Gastrocnemius medialis (tissue), 4 donors: ENCODE results near the gene UBE3B. TPM values are rescaled to one million over a fixed set of nuclear protein-coding genes. Genes with fewer than 3 reads are reported as not detected.

Source experiments
- ATAC-seq, 2 donors: fragments of 150-250 bp; one replicate each; pipeline ENCODE4 v1.9.1; 2016
- DNase-seq, 2 donors: peaks; one replicate each; pipeline ENCODE4 v3.0.0-alpha.2; 2019
- H3K27ac ChIP-seq, 4 donors: fragments of 200-600 bp; sonication (generic); 1 replicate in 1 of 4; 2 replicates in 3 of 4; pipeline ENCODE4 v1.5.1; 2016 to 2018; ENCODE audit warnings: mild to moderate bottlenecking in 2 of 4, moderate library complexity in 1 of 4
- H3K27me3 ChIP-seq, 3 donors: fragments of 200-600 bp; sonication (generic) in 2 of 3; 1 replicate in 1 of 3; 2 replicates in 2 of 3; pipeline versions ENCODE4 v1.5.1 to v1.6.0; 2016 to 2019; ENCODE audit warnings: mild to moderate bottlenecking in 1 of 3, moderate library complexity in 1 of 3
- H3K36me3 ChIP-seq, 2 donors: fragments of 200-600 bp; sonication (generic) in 1 of 2; one replicate each; pipeline ENCODE4 v1.5.1; 2017 to 2018
- H3K4me1 ChIP-seq, 2 donors: fragments of 200-600 bp; sonication (generic) in 1 of 2; one replicate each; pipeline ENCODE4 v1.5.1; 2016 to 2017; ENCODE audit warnings: mild to moderate bottlenecking in 2 of 2
- H3K4me3 ChIP-seq, 4 donors: fragments of 200-600 bp; sonication (generic) in 3 of 4; 1 replicate in 1 of 4; 2 replicates in 3 of 4; pipeline ENCODE4 v1.5.1; 2016 to 2019; ENCODE audit warnings: mild to moderate bottlenecking in 2 of 4
- H3K9me3 ChIP-seq, 3 donors: fragments of 200-600 bp; sonication (generic) in 2 of 3; 1 replicate in 1 of 3; 2 replicates in 2 of 3; pipeline ENCODE4 v1.5.1; 2016 to 2019
- POLR2A ChIP-seq, 2 donors: fragments of 450-650 bp; IDR thresholded peaks; one replicate each; pipeline ENCODE4 v1.6.1; 2017; ENCODE audit warnings: antibody characterized with exemption in 2 of 2, mild to moderate bottlenecking in 2 of 2, moderate library complexity in 2 of 2
- in situ Hi-C, 4 donors: fragments of 200-750 bp; cut with MboI; loops; one replicate each; pipeline versions ENCODE4 v1.15.0 to v1.8.0; 2017; ENCODE audit warnings: low sequenced_read_pairs in 4 of 4
- intact Hi-C: fragments of 100-400 bp; cut with DNase I; formaldehyde crosslinking; loops from one replicate; pipeline ENCODE4 v1.15.1; 2023; ENCODE audit warnings: low total_unique reads
- total RNA-seq, 4 donors: library from RNA; depleted of rRNA; stranded (reverse); fragments of >200 nt; gene quantifications; one replicate each; pipeline versions ENCODE4 v1.1.0 to v1.2.3, GENCODE V29; 2016
- TF ChIP-seq, protein P1 (sequence below), 5 experiments: fragments of 450-650 bp in 3 of 5; fragments of 200-600 bp in 2 of 5; sonication (generic) in 2 of 5; IDR thresholded peaks in 4 of 5; conservative IDR thresholded peaks in 1 of 5; 1 replicate in 4 of 5; 2 replicates in 1 of 5; pipeline ENCODE4 v1.5.1; 2016 to 2019; ENCODE audit warnings: antibody characterized with exemption in 5 of 5, mild to moderate bottlenecking in 3 of 5, moderate library complexity in 3 of 5

The UBE3B gene
- total RNA-seq, 4 donors from 2014 or later: 44.8 to 58.2 (median 55.9) TPM

DNA sequence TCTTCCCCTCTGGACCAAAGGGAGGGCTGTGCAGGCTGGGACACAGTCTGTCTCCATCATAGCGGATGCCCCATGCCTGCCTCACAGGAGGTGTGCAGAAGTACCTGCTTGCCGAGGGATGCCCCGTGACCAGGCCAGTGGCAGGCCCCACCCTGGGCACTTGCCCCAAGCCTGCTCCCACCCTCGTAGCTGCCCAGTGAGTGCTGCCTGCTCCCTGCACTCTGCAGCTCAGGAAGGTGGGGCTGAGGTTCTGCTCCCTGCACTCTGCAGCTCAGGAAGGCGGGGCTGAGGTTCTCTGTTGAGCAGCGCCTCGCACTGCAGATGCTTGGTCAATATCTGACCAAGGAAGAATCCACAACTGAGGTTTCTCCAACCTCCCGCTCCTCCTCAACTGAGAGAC is 89.0 kb downstream of the UBE3B start:
- Histone ChIP-seq H3K4me3 (no peak overlapping the region), H3K9me3 (no peaks in the 10 kb centered on the region), H3K27ac (no peak overlapping the region), H3K4me1 (no peaks in the 10 kb centered on the region), H3K27me3 (no peaks in the 10 kb centered on the region), H3K36me3 (peaks cover 0 to 53% of the 10 kb centered on the region in 2 donors)
- no peak for DNase-seq
- TF ChIP-seq, protein P1, sequence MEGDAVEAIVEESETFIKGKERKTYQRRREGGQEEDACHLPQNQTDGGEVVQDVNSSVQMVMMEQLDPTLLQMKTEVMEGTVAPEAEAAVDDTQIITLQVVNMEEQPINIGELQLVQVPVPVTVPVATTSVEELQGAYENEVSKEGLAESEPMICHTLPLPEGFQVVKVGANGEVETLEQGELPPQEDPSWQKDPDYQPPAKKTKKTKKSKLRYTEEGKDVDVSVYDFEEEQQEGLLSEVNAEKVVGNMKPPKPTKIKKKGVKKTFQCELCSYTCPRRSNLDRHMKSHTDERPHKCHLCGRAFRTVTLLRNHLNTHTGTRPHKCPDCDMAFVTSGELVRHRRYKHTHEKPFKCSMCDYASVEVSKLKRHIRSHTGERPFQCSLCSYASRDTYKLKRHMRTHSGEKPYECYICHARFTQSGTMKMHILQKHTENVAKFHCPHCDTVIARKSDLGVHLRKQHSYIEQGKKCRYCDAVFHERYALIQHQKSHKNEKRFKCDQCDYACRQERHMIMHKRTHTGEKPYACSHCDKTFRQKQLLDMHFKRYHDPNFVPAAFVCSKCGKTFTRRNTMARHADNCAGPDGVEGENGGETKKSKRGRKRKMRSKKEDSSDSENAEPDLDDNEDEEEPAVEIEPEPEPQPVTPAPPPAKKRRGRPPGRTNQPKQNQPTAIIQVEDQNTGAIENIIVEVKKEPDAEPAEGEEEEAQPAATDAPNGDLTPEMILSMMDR (IDR thresholded peaks at IDR 0.05 in 4 of 5, conservative IDR thresholded peaks at IDR 0.05 in 1 of 5): no peak
- no peak for TF ChIP-seq POLR2A (IDR thresholded peaks at IDR 0.05)
- in situ Hi-C loops (no loop called here), intact Hi-C loops (no loop called here)
- ATAC-seq: no peak

DNA sequence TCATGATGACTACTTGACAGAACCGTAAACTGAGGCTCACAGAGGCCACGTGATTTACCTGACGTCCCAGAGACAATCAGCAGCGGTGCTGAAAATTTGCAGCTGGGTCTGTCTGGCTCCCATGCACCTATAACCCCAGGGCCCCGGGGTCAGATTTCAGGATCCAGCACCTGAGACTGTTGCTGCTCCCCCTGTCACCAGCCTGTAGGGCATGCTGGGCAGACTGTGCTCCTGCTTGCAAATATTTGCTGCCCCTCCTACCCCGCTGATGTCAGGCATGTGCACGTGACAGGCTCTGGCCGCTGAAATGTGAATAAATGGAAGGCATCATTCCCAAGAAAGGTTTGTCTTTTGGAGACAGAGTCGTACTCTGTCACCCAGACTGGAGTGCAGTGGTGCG is 89.9 kb downstream of the UBE3B start:
- in situ Hi-C loops (no loop called here), intact Hi-C loops (no loop called here)
- H3K4me3 ChIP-seq: no peak overlapping the region
- ATAC-seq (no peak), DNase-seq (no peak)
- no peaks in the 10 kb centered on the region for H3K9me3 ChIP-seq
- peaks cover 0 to 48% of the 10 kb centered on the region in 2 donors for H3K36me3 ChIP-seq
- TF ChIP-seq, protein P1 (IDR thresholded peaks at IDR 0.05 in 4 of 5, conservative IDR thresholded peaks at IDR 0.05 in 1 of 5): no peak
- no peak for TF ChIP-seq POLR2A (IDR thresholded peaks at IDR 0.05)
- no peaks in the 10 kb centered on the region for H3K27me3 ChIP-seq
- no peak overlapping the region for H3K27ac ChIP-seq
- no peaks in the 10 kb centered on the region for H3K4me1 ChIP-seq

DNA sequence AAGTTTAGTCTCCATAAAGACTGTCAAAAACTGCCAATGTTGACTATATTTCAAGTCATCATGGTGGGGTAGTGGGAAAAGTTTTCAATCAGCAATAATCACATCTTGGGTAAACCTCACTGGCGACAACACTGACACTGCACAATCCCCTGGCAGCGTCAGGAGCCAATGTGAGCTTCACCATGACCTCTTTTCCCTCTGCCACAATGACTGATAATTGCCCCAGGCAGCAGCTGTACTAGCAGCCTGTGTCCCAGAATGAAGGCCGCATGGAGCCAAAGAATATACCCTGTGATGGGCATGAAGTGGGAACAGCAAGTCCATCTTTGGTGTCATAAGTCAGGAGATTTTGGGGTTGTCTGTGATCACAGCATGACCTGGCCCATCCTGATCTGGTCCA is 90.5 kb downstream of the UBE3B start:
- H3K9me3 ChIP-seq: no peaks in the 10 kb centered on the region
- no peak for DNase-seq

DNA sequence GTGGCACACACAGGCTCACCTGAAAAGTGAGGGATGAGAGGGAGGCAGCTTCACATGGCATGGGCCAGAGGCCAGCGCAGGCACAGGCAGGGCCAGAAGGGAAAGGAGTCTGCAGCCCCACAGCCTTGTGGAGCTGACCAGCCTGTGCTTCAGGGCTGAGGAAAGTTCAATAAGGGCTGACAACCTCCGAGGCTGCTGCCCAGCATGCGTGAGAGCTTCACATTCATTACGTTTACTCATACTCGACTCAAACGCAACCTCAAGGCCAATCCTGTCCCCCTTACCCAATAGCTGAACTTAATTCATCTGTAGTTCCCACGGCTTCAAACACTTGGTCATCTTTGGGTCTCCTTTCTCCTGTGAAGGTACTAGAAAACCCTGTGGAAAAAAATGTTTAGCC is 91.1 kb downstream of the UBE3B start:
- H3K27ac ChIP-seq: no peak overlapping the region
- intact Hi-C loops: no loop called here
- no peaks in the 10 kb centered on the region for H3K27me3 ChIP-seq
- DNase-seq: no peak
- peaks cover 0 to 37% of the 10 kb centered on the region in 2 donors for H3K36me3 ChIP-seq
- H3K4me3 ChIP-seq: no peak overlapping the region
- no peak for ATAC-seq
- peaks cover 5 to 6% of the 10 kb centered on the region in 2 donors for H3K4me1 ChIP-seq
- in situ Hi-C loops: no loop called here
- no peaks in the 10 kb centered on the region for H3K9me3 ChIP-seq
- TF ChIP-seq, protein P1 (IDR thresholded peaks at IDR 0.05 in 4 of 5, conservative IDR thresholded peaks at IDR 0.05 in 1 of 5): no peak
- TF ChIP-seq POLR2A (IDR thresholded peaks at IDR 0.05): no peak

More for the DNA sequence above, 90.5 kb downstream of the UBE3B start:
- ATAC-seq: no peak
- in situ Hi-C loops (no loop called here), intact Hi-C loops (no loop called here)
- no peak for TF ChIP-seq POLR2A (IDR thresholded peaks at IDR 0.05)
- no peak overlapping the region for H3K27ac ChIP-seq
- no peak overlapping the region for H3K4me3 ChIP-seq
- peaks cover 0 to 43% of the 10 kb centered on the region in 2 donors for H3K36me3 ChIP-seq
- no peaks in the 10 kb centered on the region for H3K27me3 ChIP-seq
- peaks cover 5 to 6% of the 10 kb centered on the region in 2 donors for H3K4me1 ChIP-seq

DNA sequence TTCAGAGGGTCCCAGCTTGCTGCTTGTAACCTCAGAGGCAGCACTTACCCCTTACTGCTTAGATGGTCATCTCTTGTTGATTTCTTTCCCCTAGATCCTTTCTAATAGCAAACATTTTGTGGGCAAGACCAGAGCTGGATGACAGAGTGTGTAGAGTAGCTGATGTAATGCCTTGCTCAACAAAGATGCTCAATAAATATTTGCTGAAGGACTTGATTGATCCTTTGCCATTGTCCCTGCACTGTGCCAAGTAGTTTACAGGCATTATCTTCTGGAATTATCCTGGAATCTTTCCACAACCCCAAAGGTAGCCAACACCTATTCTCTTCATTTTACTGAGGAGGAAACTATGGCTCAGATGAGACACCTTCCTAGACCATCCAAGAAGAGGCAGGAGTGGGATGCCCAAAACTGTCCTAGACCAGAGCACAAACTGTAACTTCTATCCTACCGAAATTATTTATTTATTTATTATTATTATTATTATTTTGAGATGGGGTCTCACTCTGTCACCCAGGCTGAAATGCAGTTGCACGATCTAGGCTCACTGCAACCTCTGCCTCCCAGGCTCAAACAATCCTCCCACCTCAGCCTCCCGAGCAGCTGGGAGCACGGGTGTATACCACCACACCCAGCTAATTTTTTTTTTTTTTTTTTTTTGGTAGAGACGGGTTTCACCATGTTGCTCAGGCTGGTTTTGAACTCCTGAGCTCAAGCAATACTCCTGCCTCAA is 94.5 kb downstream of the UBE3B start:
- Histone ChIP-seq H3K9me3 (no peaks in the 10 kb centered on the region), H3K4me1 (peaks cover 18% of the 10 kb centered on the region in 2 donors), H3K27me3 (no peaks in the 10 kb centered on the region), H3K36me3 (peaks cover 0 to 33% of the 10 kb centered on the region in 2 donors), H3K27ac (peak overlapping the region in 1 of 4 donors; percentile 95), H3K4me3 (no peak overlapping the region)
- no peak for ATAC-seq
- in situ Hi-C loops: no loop called here
- TF ChIP-seq, protein P1 (IDR thresholded peaks at IDR 0.05 in 4 of 5, conservative IDR thresholded peaks at IDR 0.05 in 1 of 5): no peak
- TF ChIP-seq POLR2A (IDR thresholded peaks at IDR 0.05): no peak
- intact Hi-C loops: no loop called here
- no peak for DNase-seq
